Lower leg skin (tissue), 4 donors: ENCODE results near the gene ZER1. TPM values are rescaled to one million over a fixed set of nuclear protein-coding genes. Genes with fewer than 3 reads are reported as not detected.

Experiments
- DNase-seq, 2 donors: peaks; one replicate each; pipeline ENCODE4 v3.0.0-alpha.2; 2019; ENCODE audit warnings: low spot score in 2 of 2
- H3K4me3 ChIP-seq: fragments of 200-600 bp; sonication (generic); 2 replicates; pipeline ENCODE4 v1.5.1; 2017; ENCODE audit warnings: mild to moderate bottlenecking, low read depth; ENCODE audit not compliant: poor library complexity, severe bottlenecking
- CTCF ChIP-seq, 3 donors: fragments of 450-650 bp; IDR thresholded peaks; one replicate each; pipeline ENCODE4 v1.5.1; 2016; ENCODE audit warnings: antibody characterized with exemption in 3 of 3, mild to moderate bottlenecking in 3 of 3, moderate library complexity in 2 of 3
- POLR2A ChIP-seq, 2 donors: fragments of 450-650 bp; IDR thresholded peaks; one replicate each; pipeline ENCODE4 v1.6.1; 2016 to 2017; ENCODE audit warnings: antibody characterized with exemption in 2 of 2, mild to moderate bottlenecking in 1 of 2, moderate library complexity in 1 of 2
- WGBS, 2 donors: methylation state at CpG; one replicate each; pipeline ENCODE4 v1.1.5; 2018; 5-methylcytosine and 5-hydroxymethylcytosine counted together
- intact Hi-C: fragments of 100-400 bp; cut with DNase I; formaldehyde crosslinking; loops from one replicate; pipeline ENCODE4 v1.15.0; 2023; ENCODE audit warnings: low total_unique reads
- total RNA-seq, 4 donors: library from RNA; depleted of rRNA; stranded (reverse); fragments of >200 nt; gene quantifications; one replicate each; pipeline ENCODE4 v1.1.0, GENCODE V29; 2016

ZER1 gene
- total RNA-seq = 100 to 1,000 TPM in 1 of 4 donors, 10 to 100 TPM in 3; 66.5 to 104 (median 73.2) TPM

GRCh38 chr9:128771745-128772519, at the start of gene ZER1:
Gene ZER1 (minus strand): TSS chr9:128771927. CDS start chr9:128755565, 16,362 bp downstream.
- peak within 1 kb of the TSS; percentile 95 for H3K4me3 ChIP-seq
- intact Hi-C loops = no loop called here
- WGBS, 2 donors = 2 to 3% methylated on average over 30 to 52 of the region's 72 CpGs
- DNase-seq = peak; percentile 88 to 98
- TF ChIP-seq POLR2A (IDR thresholded peaks at IDR 0.05) (no peak), CTCF (IDR thresholded peaks at IDR 0.05) (no peak)

GRCh38 chr9:128820665-128821583, 49.2 kb upstream of the ZER1 start:
- no peak for TF ChIP-seq CTCF (IDR thresholded peaks at IDR 0.05)
- no peak for TF ChIP-seq POLR2A (IDR thresholded peaks at IDR 0.05)
- intact Hi-C loops = no loop called here
- H3K4me3 ChIP-seq = no peak overlapping the region
- no peak for DNase-seq
- WGBS, 2 donors = 82% methylated on average over 24 of the region's 24 CpGs

- no peak for DNase-seq
- TF ChIP-seq POLR2A (IDR thresholded peaks at IDR 0.05) (no peak), CTCF (IDR thresholded peaks at IDR 0.05) (no peak)
- intact Hi-C loops = no loop called here
- WGBS, 2 donors = 54 to 58% methylated on average over 16 to 18 of the region's 18 CpGs
- no peak overlapping the region for H3K4me3 ChIP-seq
These were observed 48.3 kb upstream of the ZER1 start for GRCh38 chr9:128819716-128820664.

GRCh38 chr9:128818839-128819715, 47.4 kb upstream of the ZER1 start:
- intact Hi-C loops = no loop called here
- WGBS, 2 donors = 9 to 11% methylated on average over 45 to 55 of the region's 90 CpGs
- no peak for DNase-seq
- TF ChIP-seq CTCF (IDR thresholded peaks at IDR 0.05) (no peak), POLR2A (IDR thresholded peaks at IDR 0.05) (no peak)
- peak overlapping the region; percentile 37 for H3K4me3 ChIP-seq
